HG02798 (cell line): ENCODE data around the gene TIGD3.
A peak's percentile ranks its signal among the peaks of the same experiment; 100 is the strongest.
"Not testable (repeated sequence)": the region's sequence is repeated elsewhere in the genome, so short reads cannot be mapped to it uniquely, and the experiment has no call there.

ENCODE experiments used
- ATAC-seq: cut with Tn5 transposase; IDR thresholded peaks from one replicate; pipeline ENCODE4 v1.9.1; 2021; ENCODE audit warnings: mild to moderate bottlenecking; ENCODE audit not compliant: unreplicated experiment, poor library complexity

The TIGD3 gene

GRCh38 chr11:65323813-65324212 is 30.7 kb upstream of the TIGD3 start:
- ATAC-seq: no peak

- no peak for ATAC-seq
Measured at GRCh38 chr11:65325435-65325834, 29.1 kb upstream of the TIGD3 start.

GRCh38 chr11:65327021-65327420 is 27.5 kb upstream of the TIGD3 start:
- no peak for ATAC-seq

GRCh38 chr11:65329478-65329877 is 25.1 kb upstream of the TIGD3 start:
- ATAC-seq: no peak

- ATAC-seq: no peak
Measured at GRCh38 chr11:65329944-65330403, 24.6 kb upstream of the TIGD3 start.

- ATAC-seq: no peak
Measured at GRCh38 chr11:65330544-65330943, 24.0 kb upstream of the TIGD3 start.

GRCh38 chr11:65332591-65332990 is 22.0 kb upstream of the TIGD3 start:
- ATAC-seq: not testable (repeated sequence)

GRCh38 chr11:65334696-65335295 is 19.8 kb upstream of the TIGD3 start:
- no peak for ATAC-seq

- no peak for ATAC-seq
Measured at GRCh38 chr11:65338676-65339075, 15.9 kb upstream of the TIGD3 start.

- no peak for ATAC-seq
Measured at GRCh38 chr11:65340226-65340625, 14.3 kb upstream of the TIGD3 start.

- ATAC-seq: no peak
Measured at GRCh38 chr11:65341856-65342255, 12.7 kb upstream of the TIGD3 start.

- ATAC-seq: no peak
Measured at GRCh38 chr11:65351511-65351910, 3.0 kb upstream of the TIGD3 start.

GRCh38 chr11:65352783-65353182 is 1.8 kb upstream of the TIGD3 start:
- no peak for ATAC-seq

- ATAC-seq: no peak
Measured at GRCh38 chr11:65353376-65353775, 1.2 kb upstream of the TIGD3 start.

GRCh38 chr11:65353900-65354264 is 669 bp upstream of the TIGD3 start:
- ATAC-seq: no peak

GRCh38 chr11:65355013-65355775 is 643 bp downstream of the TIGD3 start:
- ATAC-seq: peak; percentile 33

- ATAC-seq: no peak
Measured at GRCh38 chr11:65355776-65356393, 1.3 kb downstream of the TIGD3 start.

GRCh38 chr11:65356394-65356972 is 1.9 kb downstream of the TIGD3 start:
- ATAC-seq: no peak

GRCh38 chr11:65357856-65358356 is 3.4 kb downstream of the TIGD3 start:
- ATAC-seq: no peak

- no peak for ATAC-seq
Measured at GRCh38 chr11:65362320-65362931, 7.9 kb downstream of the TIGD3 start.

GRCh38 chr11:65362966-65363365 is 8.4 kb downstream of the TIGD3 start:
- no peak for ATAC-seq
